GM20000 (cell line): ENCODE measurements around the gene SLC35C1.

Source experiments
- DNase-seq: peaks from one replicate; pipeline ENCODE4 v3.0.0; 2012; ENCODE audit warnings: low spot score
- CTCF ChIP-seq: IDR thresholded peaks from 2 replicates; pipeline ENCODE4 v1.5.1; 2012; ENCODE audit warnings: mild to moderate bottlenecking, control low read depth; ENCODE audit errors: extremely low read depth, missing control alignments

The SLC35C1 gene

GRCh38 chr11:45766469-45766868 is 38.5 kb upstream of the SLC35C1 start:
- no peak for TF ChIP-seq CTCF
- DNase-seq, result no peak

- no peak for TF ChIP-seq CTCF
Observed at GRCh38 chr11:45768486-45768885, 36.5 kb upstream of the SLC35C1 start.

GRCh38 chr11:45769960-45770359 is 35.0 kb upstream of the SLC35C1 start:
- TF ChIP-seq CTCF, result no peak
- no peak for DNase-seq

More at GRCh38 chr11:45768486-45768885, 36.5 kb upstream of the SLC35C1 start:
- no peak for DNase-seq

- TF ChIP-seq CTCF, result peak; percentile 84
- peak; percentile 73 for DNase-seq
Observed at GRCh38 chr11:45771193-45771565, 33.8 kb upstream of the SLC35C1 start.

GRCh38 chr11:45771566-45772448 is 33.1 kb upstream of the SLC35C1 start:
- DNase-seq, result peak; percentile 87
- peak; percentile 91 for TF ChIP-seq CTCF

GRCh38 chr11:45772449-45772774 is 32.5 kb upstream of the SLC35C1 start:
- DNase-seq, result no peak
- TF ChIP-seq CTCF, result no peak

GRCh38 chr11:45772986-45773785 is 31.8 kb upstream of the SLC35C1 start:
- no peak for TF ChIP-seq CTCF
- no peak for DNase-seq
